Neural progenitor cell (in vitro differentiated cells): ENCODE measurements around the gene CELF5.

Source experiments
- CTCF ChIP-seq: fragments of 200-600 bp; sonication (generic); IDR thresholded peaks from 2 replicates; pipeline ENCODE4 v1.5.1; 2017; ENCODE audit warnings: antibody characterized with exemption, mild to moderate bottlenecking
- EZH2 ChIP-seq: fragments of 200-600 bp; sonication (generic); IDR thresholded peaks from 2 replicates; pipeline ENCODE4 v1.6.1; 2017; ENCODE audit warnings: antibody characterized with exemption, mild to moderate bottlenecking, moderate library complexity

- TF ChIP-seq CTCF (no peak), EZH2 (no peak)
Observed at GRCh38 chr19:3343619-3344502, 119.4 kb downstream of the CELF5 start.
